ENCODE data around the gene ELOF1. TPM values are rescaled to one million over a fixed set of nuclear protein-coding genes. Genes with fewer than 3 reads are reported as not detected.
A peak's percentile ranks its signal among the peaks of the same experiment; 100 is the strongest.

The ELOF1 gene
- total RNA-seq, 1 donor from 2014 or later, result 69.8 TPM

GRCh38 chr19:11541238-11541637, 17.8 kb downstream of the ELOF1 start:
- H3K4me3 Mint-ChIP-seq, result no peak overlapping the region
- no peak overlapping the region for H3K27ac Mint-ChIP-seq (ENCODE audit: unreplicated experiment)
- H3K9me3 Mint-ChIP-seq, result no peaks in the 10 kb centered on the region
- H3K4me1 Mint-ChIP-seq, result peaks cover 19% of the 10 kb centered on the region
- DNase-seq (ENCODE audit: low read depth, low spot score), result no peak
- no peaks in the 10 kb centered on the region for H3K36me3 Mint-ChIP-seq (ENCODE audit: low read depth)
- peaks cover 17% of the 10 kb centered on the region for H3K27me3 Mint-ChIP-seq (ENCODE audit: low read depth)
- TF ChIP-seq CTCF (conservative IDR thresholded peaks at IDR 0.05), result no peak

- DNase-seq (ENCODE audit: low read depth, low spot score), result no peak
Observed at GRCh38 chr19:11540645-11541044, 18.4 kb downstream of the ELOF1 start.

GRCh38 chr19:11539495-11540365, 19.3 kb downstream of the ELOF1 start:
- peaks cover 22% of the 10 kb centered on the region for H3K4me1 Mint-ChIP-seq
- TF ChIP-seq CTCF (conservative IDR thresholded peaks at IDR 0.05), result no peak

More at GRCh38 chr19:11540645-11541044, 18.4 kb downstream of the ELOF1 start:
- no peak for TF ChIP-seq CTCF (conservative IDR thresholded peaks at IDR 0.05)
- Mint-ChIP-seq H3K9me3 (no peaks in the 10 kb centered on the region), H3K27me3 (ENCODE audit: low read depth) (peaks cover 14% of the 10 kb centered on the region), H3K27ac (ENCODE audit: unreplicated experiment) (no peak overlapping the region), H3K4me3 (no peak overlapping the region), H3K36me3 (ENCODE audit: low read depth) (no peaks in the 10 kb centered on the region), H3K4me1 (peaks cover 18% of the 10 kb centered on the region)

GRCh38 chr19:11538232-11539036, 20.6 kb downstream of the ELOF1 start, which contains the start of gene CNN1:
Gene CNN1, plus strand, starts transcription at chr19:11538851. Its CDS starts 77 bp downstream, at chr19:11538928.
- no peaks in the 10 kb centered on the region for H3K36me3 Mint-ChIP-seq (ENCODE audit: low read depth)
- H3K4me3 Mint-ChIP-seq, result peak within 1 kb of the TSS; percentile 31
- peaks cover 10% of the 10 kb centered on the region for H3K27me3 Mint-ChIP-seq (ENCODE audit: low read depth)
- peaks cover 22% of the 10 kb centered on the region for H3K4me1 Mint-ChIP-seq
- no peak for TF ChIP-seq CTCF (conservative IDR thresholded peaks at IDR 0.05)
- H3K9me3 Mint-ChIP-seq, result no peaks in the 10 kb centered on the region
- DNase-seq (ENCODE audit: low read depth, low spot score), result peak; percentile 36
- peak within 1 kb of the TSS; percentile 78 for H3K27ac Mint-ChIP-seq (ENCODE audit: unreplicated experiment)

More at GRCh38 chr19:11539495-11540365, 19.3 kb downstream of the ELOF1 start:
- Mint-ChIP-seq H3K9me3 (no peaks in the 10 kb centered on the region), H3K4me3 (no peak overlapping the region), H3K36me3 (ENCODE audit: low read depth) (no peaks in the 10 kb centered on the region), H3K27me3 (ENCODE audit: low read depth) (peaks cover 12% of the 10 kb centered on the region), H3K27ac (ENCODE audit: unreplicated experiment) (peak overlapping the region; percentile 35)
- no peak for DNase-seq (ENCODE audit: low read depth, low spot score)

- TF ChIP-seq CTCF (conservative IDR thresholded peaks at IDR 0.05), result peak; percentile 94
- Mint-ChIP-seq H3K27me3 (ENCODE audit: low read depth) (peaks cover 10% of the 10 kb centered on the region), H3K27ac (ENCODE audit: unreplicated experiment) (peak overlapping the region; percentile 87), H3K36me3 (ENCODE audit: low read depth) (no peaks in the 10 kb centered on the region), H3K9me3 (no peaks in the 10 kb centered on the region), H3K4me3 (peak overlapping the region; percentile 76), H3K4me1 (peaks cover 22% of the 10 kb centered on the region)
- peak; percentile 92 for DNase-seq (ENCODE audit: low read depth, low spot score)
Observed at GRCh38 chr19:11535792-11536595, 23.0 kb downstream of the ELOF1 start.

Measured in neural crest cell (in vitro differentiated cells).